Neuronal stem cell (in vitro differentiated cells): ENCODE measurements around the gene STARD7.

Experiments
- DNase-seq: peaks from one replicate; pipeline ENCODE4 v3.0.0-alpha.2; 2013; ENCODE audit warnings: low spot score
- H2AFZ ChIP-seq: one replicate; pipeline ENCODE4 v1.6.1; 2013; ENCODE audit warnings: mild to moderate bottlenecking, low read length, inconsistent platforms
- H2AK5ac ChIP-seq: 2 replicates; pipeline ENCODE4 v1.6.1; 2013; ENCODE audit warnings: low read depth, mild to moderate bottlenecking, inconsistent platforms, low read length, moderate library complexity, mixed read lengths
- H2BK120ac ChIP-seq: 2 replicates; pipeline ENCODE4 v1.6.1; 2013; ENCODE audit warnings: low read depth, mild to moderate bottlenecking, inconsistent platforms, low read length, moderate library complexity, mixed read lengths
- H2BK12ac ChIP-seq: one replicate; pipeline ENCODE4 v1.6.1; 2013; ENCODE audit warnings: low read length, inconsistent platforms
- H2BK15ac ChIP-seq: 2 replicates; pipeline ENCODE4 v1.6.1; 2013; ENCODE audit warnings: mild to moderate bottlenecking, low read length, inconsistent platforms, mixed read lengths
- H2BK5ac ChIP-seq: one replicate; pipeline ENCODE4 v1.6.1; 2013; ENCODE audit warnings: inconsistent platforms, mild to moderate bottlenecking, low read length, moderate library complexity
- H3K14ac ChIP-seq: one replicate; pipeline ENCODE4 v1.6.1; 2013; ENCODE audit warnings: low read length, inconsistent platforms
- H3K18ac ChIP-seq: 2 replicates; pipeline ENCODE4 v1.6.1; 2013; ENCODE audit warnings: low read length, inconsistent platforms
- H3K23ac ChIP-seq: 2 replicates; pipeline ENCODE4 v1.6.1; 2013; ENCODE audit warnings: low read depth, mild to moderate bottlenecking, mixed read lengths, low read length, inconsistent platforms; ENCODE audit not compliant: poor library complexity
- H3K27ac ChIP-seq: replicated peaks from 3 replicates; pipeline ENCODE4 v1.5.1; 2013; ENCODE audit warnings: low read length, inconsistent platforms
- H3K27me3 ChIP-seq, 3 experiments: 2 replicates each; pipeline ENCODE4 v1.6.1; 2013; ENCODE audit warnings: low read length in 3 of 3, mild to moderate bottlenecking in 2 of 3, inconsistent platforms in 1 of 3, low read depth in 1 of 3, mixed read lengths in 1 of 3, moderate library complexity in 1 of 3; ENCODE audit not compliant: control insufficient read depth in 3 of 3, insufficient read depth in 3 of 3
- H3K36me3 ChIP-seq, 2 donors: replicated peaks in 1 of 2; 2 replicates each; pipeline ENCODE4 v1.6.1; 2013; ENCODE audit warnings: low read length in 2 of 2; ENCODE audit not compliant: control insufficient read depth in 2 of 2, insufficient read depth in 2 of 2
- H3K4ac ChIP-seq: 2 replicates; pipeline ENCODE4 v1.6.1; 2013; ENCODE audit warnings: inconsistent platforms, mild to moderate bottlenecking, low read length, moderate library complexity
- H3K4me1 ChIP-seq, 2 donors: 1 replicate in 1 of 2; 2 replicates in 1 of 2; pipeline ENCODE4 v1.6.1; 2013; ENCODE audit warnings: low read length in 2 of 2, low read depth in 1 of 2; ENCODE audit not compliant: control insufficient read depth in 2 of 2, insufficient read depth in 1 of 2
- H3K4me2 ChIP-seq: one replicate; pipeline ENCODE4 v1.6.1; 2013; ENCODE audit warnings: mild to moderate bottlenecking, low read length, inconsistent platforms; ENCODE audit not compliant: insufficient read depth, poor library complexity, severe bottlenecking
- H3K4me3 ChIP-seq, 2 donors: 2 replicates each; pipeline ENCODE4 v1.5.1; 2013; ENCODE audit warnings: low read length in 2 of 2, mild to moderate bottlenecking in 2 of 2, inconsistent platforms in 1 of 2, moderate library complexity in 1 of 2
- H3K79me1 ChIP-seq: one replicate; pipeline ENCODE4 v1.6.1; 2013; ENCODE audit warnings: low read depth, mild to moderate bottlenecking, inconsistent platforms, low read length, moderate library complexity
- H3K9ac ChIP-seq: one replicate; pipeline ENCODE4 v1.6.1; 2013; ENCODE audit warnings: mild to moderate bottlenecking, low read depth, low read length, inconsistent platforms; ENCODE audit not compliant: poor library complexity
- H3K9me3 ChIP-seq, 2 donors: replicated peaks in 1 of 2; 2 replicates each; pipeline versions ENCODE3 to v1.6.1; 2013; ENCODE audit warnings: low read length in 2 of 2, mild to moderate bottlenecking in 2 of 2, inconsistent platforms in 1 of 2, low read depth in 1 of 2, mixed read lengths in 1 of 2, moderate library complexity in 1 of 2; ENCODE audit not compliant: control insufficient read depth in 2 of 2, insufficient read depth in 1 of 2
- H4K8ac ChIP-seq: one replicate; pipeline ENCODE4 v1.6.1; 2013; ENCODE audit warnings: low read depth, mild to moderate bottlenecking, inconsistent platforms, low read length, moderate library complexity
- H4K91ac ChIP-seq: one replicate; pipeline ENCODE4 v1.6.1; 2013; ENCODE audit warnings: low read length, low read depth, mild to moderate bottlenecking, inconsistent platforms; ENCODE audit not compliant: poor library complexity
- WGBS, 2 donors: extraction: QIAGEN DNeasy Blood & Tissue Kit; methylation state at CpG; one replicate each; pipeline ENCODE4 v1.1.7; 2013; ENCODE audit warnings: missing lambda C conversion rate in 2 of 2, mixed read lengths in 1 of 2; ENCODE audit not compliant: insufficient read length in 2 of 2, insufficient replicate concordance in 1 of 2; ENCODE audit errors: extremely low coverage in 2 of 2; 5-methylcytosine and 5-hydroxymethylcytosine counted together

Gene STARD7

GRCh38 chr2:96250188-96250587, 41.6 kb upstream of the STARD7 start:
- peaks cover 2% of the 10 kb centered on the region for H3K79me1 ChIP-seq
- H3K14ac ChIP-seq: no peak overlapping the region
- DNase-seq: no peak
- peaks cover 16 to 44% of the 10 kb centered on the region in 2 donors for H3K36me3 ChIP-seq
- H3K4me3 ChIP-seq: no peak overlapping the region
- H3K4me1 ChIP-seq: peaks cover 6 to 8% of the 10 kb centered on the region in 2 donors
- H2BK15ac ChIP-seq: no peak overlapping the region
- WGBS, 2 donors: no CpG with 5 or more reads among the region's 6 CpGs
- H3K18ac ChIP-seq: no peak overlapping the region
- H3K23ac ChIP-seq: no peak overlapping the region
- no peak overlapping the region for H2AK5ac ChIP-seq
- peaks cover 2 to 3% of the 10 kb centered on the region in 2 donors for H3K9me3 ChIP-seq
- no peak overlapping the region for H3K4ac ChIP-seq
- H2AFZ ChIP-seq: no peak overlapping the region
- no peak overlapping the region for H4K8ac ChIP-seq
- H3K4me2 ChIP-seq: no peak overlapping the region
- H2BK120ac ChIP-seq: no peak overlapping the region
- no peak overlapping the region for H3K27ac ChIP-seq
- no peak overlapping the region for H3K9ac ChIP-seq
- H3K27me3 ChIP-seq: no peaks in the 10 kb centered on the region
- no peak overlapping the region for H2BK5ac ChIP-seq
- no peak overlapping the region for H4K91ac ChIP-seq
- no peak overlapping the region for H2BK12ac ChIP-seq

GRCh38 chr2:96249654-96250053, 41.0 kb upstream of the STARD7 start:
- Histone ChIP-seq H3K9me3 (peaks cover 2 to 3% of the 10 kb centered on the region in 2 donors), H2AK5ac (no peak overlapping the region), H3K4me1 (peaks cover 6 to 8% of the 10 kb centered on the region in 2 donors), H4K91ac (no peak overlapping the region), H3K14ac (no peak overlapping the region), H2AFZ (no peak overlapping the region), H3K4me2 (no peak overlapping the region), H2BK12ac (no peak overlapping the region), H2BK120ac (no peak overlapping the region), H2BK5ac (no peak overlapping the region), H3K4me3 (no peak overlapping the region), H2BK15ac (no peak overlapping the region), H4K8ac (no peak overlapping the region), H3K79me1 (no peaks in the 10 kb centered on the region), H3K23ac (no peak overlapping the region), H3K9ac (no peak overlapping the region), H3K27me3 (no peaks in the 10 kb centered on the region), H3K18ac (no peak overlapping the region), H3K36me3 (peaks cover 13 to 38% of the 10 kb centered on the region in 2 donors), H3K4ac (no peak overlapping the region), H3K27ac (no peak overlapping the region)
- DNase-seq: no peak
- WGBS, 2 donors: no CpG with 5 or more reads among the region's 9 CpGs

GRCh38 chr2:96248624-96249023, 40.0 kb upstream of the STARD7 start:
- H3K9me3 ChIP-seq: peaks cover 2 to 3% of the 10 kb centered on the region in 2 donors
- WGBS, 2 donors: no CpG with 5 or more reads among the region's 4 CpGs

GRCh38 chr2:96247896-96248295, 39.3 kb upstream of the STARD7 start:
- Histone ChIP-seq H3K36me3 (peaks cover 5 to 21% of the 10 kb centered on the region in 2 donors), H3K9me3 (peaks cover 2 to 3% of the 10 kb centered on the region in 2 donors), H3K14ac (no peak overlapping the region), H3K23ac (no peak overlapping the region), H3K27ac (no peak overlapping the region), H3K27me3 (no peaks in the 10 kb centered on the region), H3K4me3 (no peak overlapping the region), H2BK12ac (no peak overlapping the region), H3K9ac (no peak overlapping the region), H4K8ac (no peak overlapping the region), H2AFZ (no peak overlapping the region), H2BK15ac (no peak overlapping the region), H3K18ac (no peak overlapping the region), H3K4me1 (peaks cover 6 to 8% of the 10 kb centered on the region in 2 donors), H2AK5ac (no peak overlapping the region), H3K79me1 (no peaks in the 10 kb centered on the region), H2BK5ac (no peak overlapping the region), H3K4me2 (no peak overlapping the region), H4K91ac (no peak overlapping the region), H3K4ac (no peak overlapping the region), H2BK120ac (no peak overlapping the region)
- WGBS, 2 donors: no CpG with 5 or more reads among the region's 5 CpGs
- DNase-seq: no peak

More at GRCh38 chr2:96248624-96249023, 40.0 kb upstream of the STARD7 start:
- no peak overlapping the region for H3K27ac ChIP-seq
- H3K27me3 ChIP-seq: no peaks in the 10 kb centered on the region
- no peak overlapping the region for H2AK5ac ChIP-seq
- H3K23ac ChIP-seq: no peak overlapping the region
- H2AFZ ChIP-seq: no peak overlapping the region
- no peak overlapping the region for H2BK120ac ChIP-seq
- no peaks in the 10 kb centered on the region for H3K79me1 ChIP-seq
- no peak overlapping the region for H3K9ac ChIP-seq
- H3K4ac ChIP-seq: no peak overlapping the region
- no peak overlapping the region for H3K18ac ChIP-seq
- peaks cover 6 to 8% of the 10 kb centered on the region in 2 donors for H3K4me1 ChIP-seq
- no peak overlapping the region for H2BK12ac ChIP-seq
- H3K4me2 ChIP-seq: no peak overlapping the region
- H2BK5ac ChIP-seq: no peak overlapping the region
- H4K8ac ChIP-seq: no peak overlapping the region
- H3K4me3 ChIP-seq: no peak overlapping the region
- peaks cover 5 to 28% of the 10 kb centered on the region in 2 donors for H3K36me3 ChIP-seq
- H4K91ac ChIP-seq: no peak overlapping the region
- DNase-seq: no peak
- H3K14ac ChIP-seq: no peak overlapping the region
- H2BK15ac ChIP-seq: no peak overlapping the region
